ENCODE measurements around the gene ZBTB46. TPM values are rescaled to one million over a fixed set of nuclear protein-coding genes. Genes with fewer than 3 reads are reported as not detected.
"Not testable (repeated sequence)": the region's sequence is repeated elsewhere in the genome, so short reads cannot be mapped to it uniquely, and the experiment has no call there.

ZBTB46 gene
- polyA plus RNA-seq, 3 donors = 13.6 to 16.0 (median 14.5) TPM

DNA sequence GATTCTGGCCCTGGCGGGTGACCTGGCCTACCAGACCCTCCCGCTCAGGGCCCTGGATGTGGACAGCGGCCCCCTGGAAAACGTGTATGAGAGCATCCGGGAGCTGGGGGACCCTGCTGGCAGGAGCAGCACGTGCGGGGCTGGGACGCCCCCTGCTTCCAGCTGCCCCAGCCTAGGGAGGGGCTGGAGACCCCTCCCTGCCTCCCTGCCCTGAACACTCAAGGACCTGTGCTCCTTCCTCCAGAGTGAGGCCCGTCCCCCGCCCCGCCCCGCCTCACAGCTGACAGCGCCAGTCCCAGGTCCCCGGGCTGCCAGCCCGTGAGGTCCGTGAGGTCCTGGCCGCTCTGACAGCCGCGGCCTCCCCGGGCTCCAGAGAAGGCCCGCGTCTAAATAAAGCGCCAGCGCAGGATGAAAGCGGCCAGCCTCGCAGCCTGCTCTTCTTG lies 92.4 kb downstream of the ZBTB46 start:
- DNase-seq (ENCODE audit: low read depth in 3 of 3, low spot score in 2 of 3) = peak in 1 of 3 donors; percentile 43

- no peak for DNase-seq (ENCODE audit: low read depth in 3 of 3, low spot score in 2 of 3)
These were observed 92.9 kb downstream of the ZBTB46 start for GRCh38 chr20:63737945-63738686.

- DNase-seq (ENCODE audit: low read depth in 3 of 3, low spot score in 2 of 3) = no peak
These were observed 93.4 kb downstream of the ZBTB46 start for GRCh38 chr20:63737695-63737944.

GRCh38 chr20:63736893-63737694 lies 94.0 kb downstream of the ZBTB46 start:
- DNase-seq (ENCODE audit: low read depth in 3 of 3, low spot score in 2 of 3) = no peak

DNA sequence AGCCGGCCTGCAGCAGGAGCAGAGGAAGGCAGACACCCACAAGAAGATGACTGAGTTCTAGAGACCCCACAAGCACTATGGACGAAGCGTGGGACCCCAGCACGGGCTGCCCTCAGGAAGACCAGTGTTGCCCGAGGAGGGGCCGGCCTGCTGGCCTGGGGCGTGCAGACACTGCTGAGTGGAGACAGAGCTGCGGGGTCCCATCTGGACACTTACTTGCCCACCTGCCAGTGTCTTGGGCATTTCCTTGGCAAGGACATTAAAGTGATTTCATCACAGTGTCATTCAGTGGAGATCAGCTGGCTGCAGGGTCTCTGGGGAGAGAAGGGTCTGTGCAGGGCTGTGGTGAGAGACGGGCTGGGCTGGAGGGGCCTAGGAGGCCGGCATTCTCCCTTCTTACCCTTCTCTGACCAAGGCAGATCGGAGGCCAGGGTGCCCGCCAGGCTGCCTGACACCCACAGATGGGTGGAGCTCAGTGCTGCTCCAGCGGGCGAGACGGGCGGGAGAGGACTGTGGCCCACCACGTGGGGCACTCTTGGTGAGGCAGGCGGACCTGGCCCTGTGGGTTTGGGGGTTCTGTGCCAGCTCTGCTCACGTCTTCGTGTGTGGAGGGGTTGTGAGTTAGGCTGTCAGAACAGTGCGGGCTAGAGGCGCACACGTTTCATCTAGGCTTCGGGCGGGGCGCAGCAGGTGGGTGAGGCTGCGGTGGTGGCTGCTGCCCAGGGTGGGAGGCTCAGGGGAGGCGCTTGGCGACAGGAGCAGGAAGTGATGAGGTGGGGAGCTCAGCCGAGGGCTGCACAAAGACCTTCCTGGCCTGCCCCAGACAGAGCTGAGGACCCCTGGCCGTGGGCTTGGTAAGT lies 95.0 kb downstream of the ZBTB46 start, which contains the start of gene LIME1:
TSS of gene LIME1 (plus strand) at position 806 of the 860 bp plus-strand sequence. CDS start 886 bp downstream, outside the sequence.
- DNase-seq (ENCODE audit: low read depth in 3 of 3, low spot score in 2 of 3) = no peak

DNA sequence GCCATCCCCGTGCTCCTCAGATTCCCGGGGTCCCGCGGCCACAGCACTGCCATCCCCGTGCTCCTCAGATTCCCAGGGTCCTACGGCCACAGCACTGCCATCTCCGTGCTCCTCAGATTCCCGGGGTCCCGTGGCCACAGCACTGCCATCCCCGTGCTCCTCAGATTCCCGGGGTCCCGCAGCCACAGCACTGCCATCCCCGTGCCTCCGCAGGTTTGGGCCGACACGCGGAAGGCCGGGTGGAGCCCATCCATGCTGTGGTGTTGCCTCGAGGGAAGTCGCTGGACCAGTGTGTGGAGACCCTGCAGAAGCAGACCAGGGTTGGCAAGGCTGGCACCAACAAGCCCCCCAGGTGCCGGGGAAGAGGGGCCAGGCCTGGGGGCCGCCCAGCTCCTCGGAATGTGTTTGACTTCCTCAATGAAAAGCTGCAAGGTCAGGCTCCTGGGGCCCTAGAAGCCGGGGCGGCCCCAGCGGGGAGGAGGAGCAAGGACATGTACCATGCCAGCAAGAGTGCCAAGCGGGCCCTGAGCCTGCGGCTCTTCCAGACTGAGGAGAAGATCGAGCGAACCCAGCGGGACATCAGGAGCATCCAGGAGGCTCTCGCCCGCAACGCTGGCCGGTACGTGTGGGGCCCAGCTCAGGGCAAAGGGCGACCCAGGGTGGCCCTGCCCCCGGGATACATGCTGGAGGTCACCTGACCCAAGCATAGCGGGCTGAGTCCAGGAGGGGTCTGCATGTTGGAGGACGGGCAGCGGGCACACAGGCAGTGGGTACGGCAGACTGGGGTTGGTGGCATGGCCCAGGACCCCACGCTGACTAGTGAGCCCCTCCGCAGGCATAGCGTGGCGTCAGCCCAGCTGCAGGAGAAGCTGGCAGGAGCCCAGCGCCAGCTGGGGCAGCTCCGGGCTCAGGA lies 95.9 kb downstream of the ZBTB46 start:
- DNase-seq (ENCODE audit: low read depth in 3 of 3, low spot score in 2 of 3) = no peak

GRCh38 chr20:63734111-63734945 lies 96.7 kb downstream of the ZBTB46 start:
- DNase-seq (ENCODE audit: low read depth in 3 of 3, low spot score in 2 of 3) = no peak

GRCh38 chr20:63733579-63734081 lies 97.4 kb downstream of the ZBTB46 start:
- DNase-seq (ENCODE audit: low read depth in 3 of 3, low spot score in 2 of 3) = no peak

- DNase-seq (ENCODE audit: low read depth in 3 of 3, low spot score in 2 of 3) = no peak
These were observed 97.9 kb downstream of the ZBTB46 start for GRCh38 chr20:63733117-63733516.

- no peak for DNase-seq (ENCODE audit: low read depth in 3 of 3, low spot score in 2 of 3)
These were observed 98.7 kb downstream of the ZBTB46 start for GRCh38 chr20:63732118-63733095.

DNA sequence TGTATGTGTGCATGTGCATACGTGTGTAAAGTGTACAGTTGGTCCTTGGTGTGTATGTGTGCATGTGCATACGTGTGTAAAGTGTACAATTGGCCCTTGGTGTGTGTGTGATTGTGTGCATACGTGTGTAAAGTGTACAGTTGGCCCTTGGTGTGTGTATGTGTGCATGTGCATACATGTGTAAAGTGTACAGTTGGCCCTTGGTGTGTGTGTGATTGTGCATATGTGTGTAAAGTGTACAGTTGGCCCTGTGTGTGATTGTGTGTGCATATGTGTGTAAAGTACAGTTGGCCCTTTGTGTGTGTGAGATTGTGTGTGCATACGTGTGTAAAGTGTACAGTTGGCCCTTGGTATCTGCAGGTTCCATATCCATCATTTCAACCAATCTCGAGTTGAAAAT lies 99.7 kb downstream of the ZBTB46 start:
- no peak for DNase-seq (ENCODE audit: low read depth in 3 of 3, low spot score in 2 of 3)

- not testable (repeated sequence) for DNase-seq (ENCODE audit: low read depth in 3 of 3, low spot score in 2 of 3)
These were observed 100.8 kb downstream of the ZBTB46 start for GRCh38 chr20:63730189-63730733.

- DNase-seq (ENCODE audit: low read depth in 3 of 3, low spot score in 2 of 3) = not testable (repeated sequence)
These were observed 108.0 kb downstream of the ZBTB46 start for GRCh38 chr20:63722967-63723622.

GRCh38 chr20:63718996-63719395 lies 112.1 kb downstream of the ZBTB46 start:
- no peak for DNase-seq (ENCODE audit: low read depth in 3 of 3, low spot score in 2 of 3)

DNA sequence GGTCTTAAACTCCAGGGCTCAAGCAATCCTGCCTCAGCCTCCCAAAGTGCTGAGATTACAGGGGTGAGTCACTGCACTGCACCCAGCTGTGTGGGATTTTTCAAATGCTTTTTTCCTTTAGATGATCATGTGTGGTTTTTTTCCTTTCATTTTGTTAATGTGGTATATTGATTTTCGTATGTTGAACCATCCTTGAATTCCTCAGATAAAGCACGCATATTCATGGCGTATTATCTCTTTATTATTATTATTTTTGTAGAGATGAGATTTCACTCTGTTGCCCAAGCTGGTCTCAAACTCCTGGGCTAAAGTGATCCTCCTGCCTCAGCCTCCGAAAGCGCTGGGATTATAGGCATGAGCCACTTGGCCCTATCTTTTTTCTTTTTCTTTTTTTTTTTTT lies 116.2 kb downstream of the ZBTB46 start:
- DNase-seq (ENCODE audit: low read depth in 3 of 3, low spot score in 2 of 3) = no peak

DNA sequence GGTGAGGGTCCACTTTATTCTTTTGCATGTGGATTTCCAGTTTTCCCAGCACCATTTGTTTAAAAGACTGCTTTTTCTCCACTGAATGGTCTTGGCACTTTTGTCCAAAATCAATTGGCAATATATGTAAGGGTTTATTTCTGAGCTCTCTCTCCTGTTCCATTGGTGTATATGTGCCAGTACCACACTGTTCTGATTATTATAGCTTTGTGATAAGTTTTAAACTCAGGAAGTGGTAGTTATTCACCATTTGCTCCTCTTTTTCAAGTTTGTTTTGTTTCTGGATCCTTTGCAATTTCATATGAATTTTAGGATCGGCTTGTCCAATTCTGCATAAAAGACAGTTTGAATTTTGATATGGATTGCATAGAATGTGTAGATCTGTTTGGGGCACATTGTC lies 118.9 kb downstream of the ZBTB46 start:
- no peak for DNase-seq (ENCODE audit: low read depth in 3 of 3, low spot score in 2 of 3)

DNA sequence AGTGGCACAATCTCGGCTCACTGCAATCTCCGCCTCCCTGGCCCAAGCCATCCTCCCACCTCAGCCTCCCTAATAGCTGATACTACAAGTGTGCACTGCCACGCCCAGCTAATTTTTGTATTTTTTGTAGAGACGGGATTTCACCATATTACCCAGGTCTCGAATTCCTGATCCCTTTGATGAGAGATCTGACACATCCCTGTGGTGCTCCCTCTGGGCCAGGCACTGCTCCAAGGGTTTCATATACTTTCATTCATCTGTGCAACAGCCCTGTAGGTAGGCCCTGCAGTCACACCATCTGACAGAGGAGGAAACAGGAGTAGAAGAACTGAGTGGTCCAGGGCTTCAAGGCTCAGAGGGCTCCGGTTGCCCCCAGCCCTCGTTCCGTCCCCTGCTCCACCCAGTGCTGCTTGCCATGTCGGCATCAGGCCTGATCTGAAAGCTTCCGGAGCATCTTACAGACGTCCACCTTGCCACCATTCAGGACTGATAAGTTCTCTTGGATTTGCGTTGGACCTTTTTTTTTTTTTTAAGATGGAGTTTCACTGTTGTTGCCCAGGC lies 119.9 kb downstream of the ZBTB46 start:
- DNase-seq (ENCODE audit: low read depth in 3 of 3, low spot score in 2 of 3) = no peak

Data from right renal cortex interstitium (tissue), 3 donors.